Neutrophil (primary cell): ENCODE data around the gene EIF1AY.
A peak's percentile ranks its signal among the peaks of the same experiment; 100 is the strongest.
"Not testable (repeated sequence)": the region's sequence is repeated elsewhere in the genome, so short reads cannot be mapped to it uniquely, and the experiment has no call there.

Source experiments
- H3K27ac ChIP-seq: fragments of 200-600 bp; sonication (generic); 2 replicates; pipeline ENCODE4 v1.5.1; 2016; ENCODE audit warnings: mild to moderate bottlenecking, moderate library complexity
- H3K27me3 ChIP-seq: fragments of 200-600 bp; sonication (generic); 2 replicates; pipeline ENCODE4 v1.6.0; 2016; ENCODE audit warnings: mild to moderate bottlenecking
- H3K36me3 ChIP-seq: fragments of 200-600 bp; sonication (generic); 2 replicates; pipeline ENCODE4 v1.5.1; 2017
- H3K4me1 ChIP-seq, 2 experiments: fragments of 200-600 bp in 1 of 2; sonication (generic) in 1 of 2; 1 replicate in 1 of 2; 2 replicates in 1 of 2; pipeline versions ENCODE4 v1.5.1 to v1.6.1; 2013 to 2016; ENCODE audit warnings: low read depth in 1 of 2, low read length in 1 of 2, mild to moderate bottlenecking in 1 of 2, moderate library complexity in 1 of 2; ENCODE audit not compliant: control insufficient read depth in 1 of 2, insufficient read depth in 1 of 2
- H3K4me3 ChIP-seq, 2 experiments: fragments of 200-600 bp in 1 of 2; sonication (generic) in 1 of 2; 1 replicate in 1 of 2; 2 replicates in 1 of 2; pipeline ENCODE4 v1.5.1; 2013 to 2016; ENCODE audit warnings: low read depth in 1 of 2, low read length in 1 of 2, mild to moderate bottlenecking in 1 of 2, moderate library complexity in 1 of 2
- H3K9me3 ChIP-seq: fragments of 200-600 bp; sonication (generic); 2 replicates; pipeline ENCODE4 v1.5.1; 2016
- CTCF ChIP-seq: fragments of 200-600 bp; sonication (generic); IDR thresholded peaks from 2 replicates; pipeline ENCODE4 v1.5.1; 2016; ENCODE audit warnings: antibody characterized with exemption

EIF1AY gene

GRCh38 chrY:20546071-20546470 lies 29.5 kb upstream of the EIF1AY start:
- Histone ChIP-seq H3K4me3 (no peak overlapping the region), H3K4me1 (no peaks in the 10 kb centered on the region), H3K27me3 (no peaks in the 10 kb centered on the region), H3K9me3 (no peaks in the 10 kb centered on the region), H3K27ac (no peak overlapping the region), H3K36me3 (no peaks in the 10 kb centered on the region)
- TF ChIP-seq CTCF: no peak

GRCh38 chrY:20549289-20549688 lies 26.3 kb upstream of the EIF1AY start:
- no peak for TF ChIP-seq CTCF
- Histone ChIP-seq H3K4me1 (no peaks in the 10 kb centered on the region), H3K27me3 (no peaks in the 10 kb centered on the region), H3K36me3 (no peaks in the 10 kb centered on the region), H3K4me3 (no peak overlapping the region), H3K27ac (no peak overlapping the region), H3K9me3 (no peaks in the 10 kb centered on the region)

GRCh38 chrY:20551840-20552239 lies 23.7 kb upstream of the EIF1AY start:
- Histone ChIP-seq H3K4me1 (no peaks in the 10 kb centered on the region), H3K27me3 (no peaks in the 10 kb centered on the region), H3K9me3 (no peaks in the 10 kb centered on the region), H3K4me3 (no peak overlapping the region), H3K36me3 (no peaks in the 10 kb centered on the region), H3K27ac (no peak overlapping the region)
- TF ChIP-seq CTCF: no peak

- not testable (repeated sequence) for H3K36me3 ChIP-seq, H3K27ac ChIP-seq, H3K9me3 ChIP-seq, H3K4me1 ChIP-seq, H3K27me3 ChIP-seq, H3K4me3 ChIP-seq
Measured at GRCh38 chrY:20552764-20553323, 22.7 kb upstream of the EIF1AY start.

GRCh38 chrY:20555820-20556219 lies 19.8 kb upstream of the EIF1AY start:
- no peaks in the 10 kb centered on the region for H3K27me3 ChIP-seq
- H3K4me1 ChIP-seq: no peaks in the 10 kb centered on the region
- H3K27ac ChIP-seq: no peak overlapping the region
- H3K4me3 ChIP-seq: no peak overlapping the region
- H3K9me3 ChIP-seq: no peaks in the 10 kb centered on the region
- no peaks in the 10 kb centered on the region for H3K36me3 ChIP-seq
- TF ChIP-seq CTCF: no peak

- Histone ChIP-seq H3K27me3 (no peaks in the 10 kb centered on the region), H3K9me3 (no peaks in the 10 kb centered on the region), H3K36me3 (no peaks in the 10 kb centered on the region), H3K4me1 (no peaks in the 10 kb centered on the region), H3K27ac (no peak overlapping the region), H3K4me3 (no peak overlapping the region)
- TF ChIP-seq CTCF: peak; percentile 20
Measured at GRCh38 chrY:20558677-20559076, 16.9 kb upstream of the EIF1AY start.
